HG03064 (cell line): ENCODE results near the gene OR1I1.
"Not testable (repeated sequence)": the region's sequence is repeated elsewhere in the genome, so short reads cannot be mapped to it uniquely, and the experiment has no call there.

ENCODE experiments used
- ATAC-seq: cut with Tn5 transposase; IDR thresholded peaks from one replicate; pipeline ENCODE4 v1.9.1; 2021; ENCODE audit warnings: low read depth; ENCODE audit not compliant: unreplicated experiment

Gene OR1I1

DNA sequence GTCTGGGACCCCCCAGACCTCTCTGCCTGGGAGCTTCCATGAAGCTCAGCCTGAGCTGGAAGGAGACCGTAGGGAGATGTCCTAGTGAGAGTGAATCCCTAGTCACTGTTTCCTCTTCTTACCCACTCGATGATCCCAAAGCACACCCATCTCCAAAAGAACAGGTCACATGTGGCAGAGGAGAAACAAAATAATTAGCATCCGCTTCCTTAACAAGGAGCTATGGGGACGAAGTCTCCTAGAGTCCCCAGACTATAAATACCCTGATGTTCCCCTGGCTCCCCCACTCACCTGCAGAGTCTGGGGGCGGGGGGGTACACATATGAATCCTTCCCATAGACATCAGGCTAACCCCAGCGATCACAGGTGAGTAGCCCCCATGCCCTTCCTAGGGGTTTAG, at the start of gene OR1I1:
OR1I1 (plus strand) TSS at position 301 of the 400 bp plus-strand sequence. CDS start 4,855 bp downstream, outside the sequence.
- ATAC-seq: no peak

GRCh38 chr19:15035795-15036311, 46.2 kb upstream of the OR1I1 start:
- no peak for ATAC-seq

DNA sequence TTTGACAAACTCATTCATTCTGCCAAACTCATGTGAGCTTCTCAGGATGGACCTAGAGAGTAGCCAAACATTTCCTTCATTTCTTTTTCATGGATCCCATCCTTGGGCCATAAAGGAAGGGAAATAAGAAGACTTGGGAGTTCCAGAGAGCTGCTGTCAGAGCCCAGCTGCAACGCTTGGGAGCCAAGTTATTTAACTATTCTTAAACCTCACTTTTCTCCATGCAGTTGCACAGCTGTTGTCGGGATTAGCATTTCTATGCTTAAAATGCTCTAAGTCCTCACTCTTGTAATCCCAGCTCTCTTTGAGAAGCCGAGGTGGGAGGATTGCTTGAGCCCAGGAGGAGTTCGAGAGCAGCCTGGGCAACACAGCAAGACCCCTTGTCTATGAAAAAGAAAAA, 44.4 kb upstream of the OR1I1 start:
- no peak for ATAC-seq

DNA sequence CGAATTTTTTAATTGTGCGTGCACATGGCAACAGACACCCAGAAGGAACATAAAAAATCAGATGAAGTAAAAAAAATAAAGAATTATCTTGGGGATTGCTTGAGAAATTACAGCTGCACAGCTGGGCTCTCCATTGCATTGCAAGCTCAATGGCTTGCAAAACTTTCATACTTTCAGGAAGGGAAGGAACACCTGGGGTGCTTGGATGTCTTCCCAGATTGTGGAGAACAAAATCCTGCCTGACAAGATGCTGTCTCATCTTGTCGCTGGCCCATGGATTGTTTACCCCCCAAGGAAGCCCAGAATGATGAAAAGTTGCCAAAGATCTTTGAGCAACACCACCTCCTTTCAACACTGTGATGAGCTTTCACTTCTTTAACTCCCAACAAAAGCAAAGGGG, 43.7 kb upstream of the OR1I1 start:
- no peak for ATAC-seq

DNA sequence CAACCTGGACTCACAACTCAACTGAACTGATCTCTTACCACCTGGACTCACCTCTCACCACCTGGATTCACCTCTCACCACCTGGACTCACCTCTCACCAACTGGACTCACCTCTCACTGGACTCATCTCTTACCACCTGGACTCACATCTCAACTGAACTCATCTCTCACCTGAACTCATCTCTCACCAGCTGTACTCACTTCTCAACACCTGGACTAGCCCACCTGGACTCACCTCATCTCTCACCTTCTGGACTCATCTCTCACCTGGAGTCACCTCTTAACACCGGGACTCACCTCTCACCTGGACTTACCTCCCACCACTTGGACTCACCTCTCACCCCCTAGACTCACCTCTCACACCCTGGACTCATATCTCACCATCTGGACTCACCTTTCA, 40.0 kb upstream of the OR1I1 start:
- no peak for ATAC-seq

- ATAC-seq: no peak
Measured at GRCh38 chr19:15042826-15043225, 39.2 kb upstream of the OR1I1 start.

- ATAC-seq: no peak
Measured at GRCh38 chr19:15045506-15045905, 36.5 kb upstream of the OR1I1 start.

GRCh38 chr19:15047680-15048079, 34.3 kb upstream of the OR1I1 start:
- no peak for ATAC-seq

- ATAC-seq: no peak
Measured at GRCh38 chr19:15048128-15048527, 33.9 kb upstream of the OR1I1 start.

DNA sequence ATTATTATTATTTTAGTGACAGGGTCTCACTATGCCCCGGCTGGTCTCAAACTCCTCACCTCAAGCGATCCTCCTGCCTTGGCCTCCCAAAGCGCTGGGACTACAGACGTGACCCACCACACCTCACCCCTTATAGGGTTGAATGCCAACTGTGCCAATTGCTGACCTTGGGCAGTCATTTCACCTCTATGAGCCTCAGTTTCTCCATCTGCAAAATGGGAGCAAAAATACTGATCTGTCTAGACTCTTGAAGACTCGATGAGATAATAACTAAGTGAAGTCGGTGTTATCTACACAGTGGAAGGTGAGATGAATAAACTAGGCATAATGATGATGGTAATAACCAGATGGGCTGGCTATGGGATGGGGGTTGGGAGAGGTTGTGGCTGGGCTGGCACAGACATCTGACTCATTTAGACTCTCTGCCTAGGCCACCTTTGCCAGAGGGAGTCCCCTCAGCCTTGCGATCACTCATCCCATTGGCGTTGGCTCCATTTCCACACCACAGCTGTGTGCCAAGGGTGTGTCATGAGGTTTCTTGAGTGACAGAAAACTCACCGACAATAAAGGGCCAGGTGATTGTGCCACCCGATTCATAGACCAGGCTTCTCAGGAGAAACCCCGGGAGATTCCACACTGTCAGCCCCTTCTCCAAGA, 33.0 kb upstream of the OR1I1 start, which contains the start of gene CASP14:
CASP14 (plus strand) TSS at position 596 of the 657 bp plus-strand sequence. CDS start 2,772 bp downstream, outside the sequence.
- no peak for ATAC-seq

- no peak for ATAC-seq
Measured at GRCh38 chr19:15050639-15051038, 31.4 kb upstream of the OR1I1 start.

GRCh38 chr19:15062036-15062435, 20.0 kb upstream of the OR1I1 start:
- ATAC-seq: no peak

GRCh38 chr19:15070386-15070785, 11.6 kb upstream of the OR1I1 start:
- not testable (repeated sequence) for ATAC-seq

- ATAC-seq: no peak
Measured at GRCh38 chr19:15072930-15073647, 8.9 kb upstream of the OR1I1 start.

DNA sequence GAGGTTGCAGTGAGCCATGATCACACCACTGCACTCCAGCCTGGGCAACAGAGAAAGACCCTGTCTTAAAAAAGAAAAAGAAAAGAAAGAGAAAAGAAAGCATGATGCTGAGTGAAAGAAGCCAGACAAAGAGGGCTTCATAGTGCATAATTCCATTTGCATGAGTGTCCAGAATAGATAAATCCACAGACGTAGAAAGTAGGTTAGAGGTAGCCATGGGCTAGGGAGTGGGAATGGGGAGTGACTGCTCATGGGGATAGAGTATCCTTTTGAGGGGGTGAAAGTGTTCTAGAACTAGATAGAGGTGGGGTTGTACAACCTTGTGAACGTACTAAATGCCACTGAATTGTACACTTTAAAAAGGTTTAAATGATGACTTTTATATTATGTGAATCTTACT, 7.6 kb upstream of the OR1I1 start:
- ATAC-seq: no peak

DNA sequence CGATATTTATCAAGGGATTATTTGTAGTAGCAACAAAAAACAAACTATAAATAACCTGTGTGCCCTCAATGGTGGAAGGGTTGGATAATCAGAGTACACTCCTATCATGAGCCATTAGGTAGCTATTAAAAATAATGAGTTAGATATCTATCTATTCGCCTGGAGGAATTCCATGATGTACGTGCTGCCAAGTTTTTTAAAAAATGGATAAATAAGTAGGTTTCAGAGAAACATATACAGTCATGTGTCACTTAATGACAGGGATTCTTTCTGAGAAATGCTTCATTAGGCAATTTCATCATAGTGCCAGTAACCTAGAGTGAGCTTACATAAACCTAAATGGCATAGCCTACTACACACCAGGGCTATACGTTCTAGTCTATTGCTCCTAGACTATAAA, 6.2 kb upstream of the OR1I1 start:
- ATAC-seq: no peak

- not testable (repeated sequence) for ATAC-seq
Measured at GRCh38 chr19:15080002-15080401, 2.0 kb upstream of the OR1I1 start.

DNA sequence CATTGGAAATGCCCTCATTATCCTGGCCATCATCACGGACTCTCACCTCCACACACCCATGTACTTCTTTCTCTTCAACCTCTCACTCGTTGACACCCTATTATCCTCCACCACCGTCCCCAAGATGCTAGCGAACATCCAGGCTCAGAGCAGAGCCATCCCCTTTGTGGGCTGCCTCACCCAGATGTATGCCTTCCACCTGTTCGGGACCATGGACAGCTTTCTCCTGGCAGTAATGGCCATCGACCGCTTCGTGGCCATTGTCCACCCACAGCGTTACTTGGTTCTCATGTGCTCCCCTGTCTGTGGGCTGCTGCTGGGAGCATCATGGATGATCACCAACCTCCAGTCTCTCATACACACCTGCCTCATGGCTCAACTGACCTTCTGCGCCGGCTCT, 5.2 kb downstream of the OR1I1 start:
- no peak for ATAC-seq

DNA sequence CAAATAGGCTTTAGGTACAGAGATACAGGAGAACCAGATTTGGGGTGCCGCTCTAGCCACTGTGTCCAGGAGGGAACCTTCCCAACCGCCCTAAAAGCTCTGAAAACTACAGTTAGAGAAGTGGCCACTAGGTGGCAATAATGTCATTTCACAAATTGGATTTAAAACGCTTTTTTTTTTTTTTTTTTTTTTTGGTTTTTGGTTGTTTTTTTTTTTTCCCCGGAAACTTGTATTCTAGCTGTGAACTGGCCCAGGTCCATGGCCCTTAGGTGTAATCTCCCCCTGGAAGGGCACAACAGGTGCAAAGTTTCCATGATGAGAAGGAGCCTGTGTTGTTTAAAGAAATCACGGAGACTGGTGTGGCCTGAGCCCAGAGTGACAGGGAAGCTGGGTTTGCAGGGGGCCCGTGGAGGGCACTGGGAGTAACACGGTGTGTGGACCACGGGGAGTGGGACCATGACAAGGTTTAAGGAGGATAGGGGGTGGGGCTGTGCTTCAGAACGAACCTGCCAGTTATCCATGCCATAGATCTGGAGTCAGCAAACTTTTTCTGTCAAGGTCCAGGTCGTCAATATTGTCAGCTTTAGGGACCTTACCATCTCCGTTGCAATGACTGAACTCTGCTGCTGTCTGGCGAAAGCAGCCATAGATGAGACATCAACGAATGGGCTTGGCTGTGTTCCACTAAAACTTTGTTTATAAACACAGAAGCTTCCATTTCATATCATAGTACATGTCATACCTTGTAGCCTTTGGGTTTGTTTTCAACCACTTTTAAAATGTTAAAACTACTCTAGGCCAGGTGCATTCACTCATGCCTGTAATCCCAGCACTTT, 10.1 kb downstream of the OR1I1 start:
- no peak for ATAC-seq

GRCh38 chr19:15093001-15093400, 11.0 kb downstream of the OR1I1 start:
- no peak for ATAC-seq

GRCh38 chr19:15096223-15096622, 14.2 kb downstream of the OR1I1 start:
- no peak for ATAC-seq
